Upper lobe of left lung (tissue), 4 donors: ENCODE results near the gene BNC2.

ENCODE experiments used
- EP300 ChIP-seq, 4 donors: sonication (generic); formaldehyde crosslinking; IDR thresholded peaks; one replicate each; pipeline ENCODE4 v1.5.1; 2017; ENCODE audit warnings: antibody characterized with exemption in 4 of 4, control low read depth in 2 of 4
- POLR2A ChIP-seq, 4 donors: fragments of 450-650 bp; IDR thresholded peaks; one replicate each; pipeline ENCODE4 v1.5.1; 2016 to 2017; ENCODE audit warnings: antibody characterized with exemption in 4 of 4, mild to moderate bottlenecking in 2 of 4
- POLR2AphosphoS5 ChIP-seq, 2 donors: sonication (generic); formaldehyde crosslinking; IDR thresholded peaks; one replicate each; pipeline ENCODE4 v1.5.1; 2017; ENCODE audit warnings: antibody characterized with exemption in 2 of 2
- TF ChIP-seq, protein P1 (sequence below), 6 experiments: fragments of 450-650 bp in 4 of 6; fragments of 200-600 bp in 2 of 6; sonication (generic) in 2 of 6; IDR thresholded peaks; one replicate each; pipeline ENCODE4 v1.5.1; 2016 to 2019; ENCODE audit warnings: antibody characterized with exemption in 6 of 6

DNA sequence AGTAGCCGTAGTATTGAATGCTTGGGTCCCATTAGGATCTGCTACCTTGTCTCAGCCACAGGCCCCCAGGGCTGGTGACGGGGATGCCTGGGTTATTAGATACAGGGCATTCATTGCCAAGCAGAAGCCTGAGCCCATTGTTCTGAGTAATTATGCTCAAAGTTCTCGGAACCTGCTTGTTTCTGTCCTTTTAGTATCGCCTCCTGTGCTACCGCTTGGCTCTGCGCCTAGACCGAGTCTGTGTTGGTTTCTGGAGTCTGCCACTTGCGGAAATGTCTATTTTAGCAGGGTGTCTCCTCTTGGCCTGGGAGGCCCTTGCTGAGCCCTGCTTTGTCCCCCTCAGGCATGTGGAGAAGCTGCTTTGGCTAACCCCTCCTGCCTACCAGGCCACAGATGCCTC, 506.1 kb downstream of the BNC2 start:
- no peak for TF ChIP-seq POLR2A (IDR thresholded peaks at IDR 0.05)
- TF ChIP-seq, protein P1, sequence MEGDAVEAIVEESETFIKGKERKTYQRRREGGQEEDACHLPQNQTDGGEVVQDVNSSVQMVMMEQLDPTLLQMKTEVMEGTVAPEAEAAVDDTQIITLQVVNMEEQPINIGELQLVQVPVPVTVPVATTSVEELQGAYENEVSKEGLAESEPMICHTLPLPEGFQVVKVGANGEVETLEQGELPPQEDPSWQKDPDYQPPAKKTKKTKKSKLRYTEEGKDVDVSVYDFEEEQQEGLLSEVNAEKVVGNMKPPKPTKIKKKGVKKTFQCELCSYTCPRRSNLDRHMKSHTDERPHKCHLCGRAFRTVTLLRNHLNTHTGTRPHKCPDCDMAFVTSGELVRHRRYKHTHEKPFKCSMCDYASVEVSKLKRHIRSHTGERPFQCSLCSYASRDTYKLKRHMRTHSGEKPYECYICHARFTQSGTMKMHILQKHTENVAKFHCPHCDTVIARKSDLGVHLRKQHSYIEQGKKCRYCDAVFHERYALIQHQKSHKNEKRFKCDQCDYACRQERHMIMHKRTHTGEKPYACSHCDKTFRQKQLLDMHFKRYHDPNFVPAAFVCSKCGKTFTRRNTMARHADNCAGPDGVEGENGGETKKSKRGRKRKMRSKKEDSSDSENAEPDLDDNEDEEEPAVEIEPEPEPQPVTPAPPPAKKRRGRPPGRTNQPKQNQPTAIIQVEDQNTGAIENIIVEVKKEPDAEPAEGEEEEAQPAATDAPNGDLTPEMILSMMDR (IDR thresholded peaks at IDR 0.05): no peak
- TF ChIP-seq POLR2AphosphoS5 (IDR thresholded peaks at IDR 0.05): peak; percentile 23 to 38
- TF ChIP-seq EP300 (IDR thresholded peaks at IDR 0.05): no peak
